HUES64 (cell line): Measurements from ENCODE around the gene SUMO3.

ENCODE experiments used
- H3K27ac ChIP-seq: 2 replicates; pipeline ENCODE4 v1.7.0; 2013; ENCODE audit warnings: low read depth, low read length, inconsistent platforms
- H3K27me3 ChIP-seq: 2 replicates; pipeline ENCODE4 v1.6.1; 2013; ENCODE audit warnings: mild to moderate bottlenecking, low read length; ENCODE audit not compliant: insufficient read depth
- H3K36me3 ChIP-seq: 2 replicates; pipeline ENCODE4 v1.6.1; 2013; ENCODE audit warnings: mild to moderate bottlenecking, low read length; ENCODE audit not compliant: insufficient read depth
- H3K4me1 ChIP-seq: 2 replicates; pipeline ENCODE4 v1.6.1; 2013; ENCODE audit warnings: mild to moderate bottlenecking, low read length, moderate library complexity; ENCODE audit not compliant: insufficient read depth
- H3K4me3 ChIP-seq: 2 replicates; pipeline ENCODE4 v1.5.1; 2013; ENCODE audit warnings: mild to moderate bottlenecking, low read length, moderate library complexity
- H3K9ac ChIP-seq: 2 replicates; pipeline ENCODE4 v1.6.1; 2013; ENCODE audit warnings: mild to moderate bottlenecking, low read depth, low read length
- H3K9me3 ChIP-seq: 2 replicates; pipeline ENCODE4 v1.6.1; 2013; ENCODE audit warnings: low read depth, low read length; ENCODE audit not compliant: insufficient read depth
- WGBS: fragments of 150-250, 120-280 bp; methylation state at CpG from one replicate; pipeline ENCODE4 v1.1.7; 2013; ENCODE audit warnings: missing lambda C conversion rate; 5-methylcytosine and 5-hydroxymethylcytosine counted together

Gene SUMO3

DNA sequence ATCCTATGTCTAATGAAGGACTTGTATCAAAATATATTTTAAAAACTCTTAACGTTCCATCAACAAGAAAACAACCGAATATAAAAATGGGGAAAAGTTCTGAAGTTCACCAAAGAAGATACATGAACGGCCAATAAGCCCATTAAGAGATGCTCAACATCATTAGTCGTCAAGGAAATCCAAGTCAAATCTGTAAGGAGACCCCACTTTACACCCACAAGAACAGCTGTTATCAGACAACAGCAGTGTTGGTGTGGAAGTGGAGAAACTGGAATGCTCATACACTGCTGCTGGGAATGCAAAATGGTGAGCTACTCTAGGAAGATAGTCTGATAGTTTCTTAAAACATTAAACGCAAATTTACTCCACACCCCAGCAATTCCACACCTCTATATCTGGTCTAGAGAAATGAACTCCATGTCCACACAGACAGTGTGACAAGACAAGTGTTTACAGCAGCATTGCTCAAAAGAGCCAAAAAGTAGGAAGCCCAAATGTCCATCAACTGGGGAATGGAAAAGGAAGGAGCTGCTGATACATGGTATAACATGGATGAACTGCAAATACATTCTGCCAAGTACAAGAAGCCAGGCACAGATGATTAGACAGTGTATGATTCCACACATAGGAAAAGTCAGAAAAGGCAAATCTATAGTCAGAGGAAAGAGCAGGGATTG is 34.7 kb downstream of the SUMO3 start:
- Histone ChIP-seq H3K27me3 (no peaks in the 10 kb centered on the region), H3K9me3 (no peaks in the 10 kb centered on the region), H3K4me1 (peaks cover 3% of the 10 kb centered on the region; the same call in 1 of the 2 replicates), H3K36me3 (peaks cover 58% of the 10 kb centered on the region), H3K9ac (no peak overlapping the region), H3K4me3 (no peak overlapping the region), H3K27ac (no peak overlapping the region)
- 86% methylated on average over 5 of the region's 5 CpGs for WGBS

DNA sequence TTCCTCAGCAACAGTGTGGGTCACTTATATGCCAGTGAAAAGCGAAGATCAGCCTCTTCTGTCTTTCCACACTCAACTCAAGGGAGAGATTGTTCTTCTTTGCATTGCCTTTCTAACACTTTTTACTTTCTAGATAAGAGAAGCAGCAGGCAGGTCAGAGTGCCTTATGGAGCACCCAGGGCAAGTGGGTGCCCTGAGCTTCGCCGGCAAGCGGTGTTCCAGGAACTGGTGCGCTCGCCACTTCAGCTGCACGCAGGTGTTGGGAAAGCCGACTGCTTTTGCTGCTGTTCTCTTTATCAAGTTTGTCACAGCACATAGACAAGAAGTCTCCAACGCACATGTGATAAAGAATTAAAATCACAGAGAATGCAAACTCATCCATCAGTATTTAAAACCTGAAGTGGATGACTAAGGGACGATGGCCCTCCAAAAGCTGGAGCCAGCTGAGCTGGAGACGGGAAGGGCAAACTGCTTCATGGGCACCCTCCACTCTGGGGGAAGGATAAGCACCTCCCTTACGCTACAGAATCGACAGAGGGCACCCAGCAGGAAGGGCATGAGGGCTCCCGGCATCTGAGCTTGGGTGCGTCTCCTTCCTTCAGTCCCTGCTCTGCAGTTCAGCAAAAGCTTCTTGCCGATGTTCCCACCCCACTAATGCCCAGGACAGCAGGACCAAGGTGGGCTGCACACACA is 36.9 kb downstream of the SUMO3 start:
- no peak overlapping the region for H3K27ac ChIP-seq
- 95% methylated on average over 16 of the region's 16 CpGs for WGBS
- no peak overlapping the region for H3K9ac ChIP-seq
- no peaks in the 10 kb centered on the region for H3K27me3 ChIP-seq
- H3K4me1 ChIP-seq = peaks cover 3% of the 10 kb centered on the region; the same call in 1 of the 2 replicates
- no peak overlapping the region for H3K4me3 ChIP-seq
- H3K9me3 ChIP-seq = no peaks in the 10 kb centered on the region
- peaks cover 61% of the 10 kb centered on the region for H3K36me3 ChIP-seq

DNA sequence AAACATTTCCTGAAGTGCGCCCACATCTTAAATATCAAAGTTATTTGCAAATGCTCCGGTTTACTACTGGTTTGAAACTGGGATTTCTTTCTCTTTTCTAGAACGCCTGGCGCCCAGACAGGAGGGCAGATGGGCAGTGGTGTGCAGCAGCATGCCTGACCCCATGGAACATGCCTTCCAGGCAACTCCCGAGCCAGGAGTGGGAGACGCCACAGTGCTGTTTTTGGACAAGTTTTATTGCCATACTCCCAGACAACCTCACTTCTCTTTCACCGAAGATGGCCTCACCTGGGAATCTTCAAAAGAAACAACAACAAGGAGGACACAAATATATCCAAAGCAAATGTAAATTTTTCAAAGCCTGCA is 37.7 kb downstream of the SUMO3 start:
- Histone ChIP-seq H3K4me3 (no peak overlapping the region), H3K36me3 (peaks cover 64% of the 10 kb centered on the region), H3K27ac (no peak overlapping the region), H3K9me3 (no peaks in the 10 kb centered on the region), H3K27me3 (no peaks in the 10 kb centered on the region), H3K9ac (no peak overlapping the region), H3K4me1 (peaks cover 3% of the 10 kb centered on the region; the same call in 1 of the 2 replicates)
- 95% methylated on average over 7 of the region's 7 CpGs for WGBS

DNA sequence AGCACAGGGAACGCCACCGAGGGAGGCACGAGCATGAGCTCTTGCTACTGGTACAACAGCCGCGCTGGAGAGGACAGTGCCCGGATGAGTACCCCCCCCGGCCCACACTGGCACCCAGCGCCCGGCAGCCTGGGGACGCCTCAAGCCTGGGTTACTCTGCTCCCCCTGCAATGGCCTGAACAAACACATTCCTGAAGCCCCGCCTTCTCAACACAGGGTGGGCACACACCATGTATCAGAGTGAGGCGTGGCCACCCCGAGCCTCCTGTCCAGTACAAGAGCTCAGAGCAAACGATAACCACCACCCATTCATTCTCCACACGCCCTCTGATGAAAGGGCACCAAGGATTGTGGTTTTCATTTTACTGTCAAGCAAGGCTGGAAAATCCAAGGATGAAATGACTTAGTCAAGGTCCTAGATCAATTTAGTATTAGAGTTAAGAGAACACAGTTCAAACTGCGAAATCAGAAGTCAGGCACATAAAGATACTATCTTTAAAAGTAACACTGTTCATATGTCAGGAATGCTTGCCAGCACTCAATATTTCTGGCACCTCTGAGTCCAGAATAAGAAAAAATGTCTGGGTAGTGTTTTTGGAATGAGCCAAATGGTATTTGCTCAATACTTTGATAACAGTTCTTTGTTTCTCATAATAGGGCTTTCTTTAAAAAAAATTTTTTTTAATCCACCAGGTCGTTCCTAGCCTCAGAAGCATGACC is 38.3 kb downstream of the SUMO3 start:
- Histone ChIP-seq H3K27me3 (no peaks in the 10 kb centered on the region), H3K27ac (no peak overlapping the region), H3K9me3 (no peaks in the 10 kb centered on the region), H3K36me3 (peaks cover 69% of the 10 kb centered on the region), H3K4me1 (peaks cover 3% of the 10 kb centered on the region; the same call in 1 of the 2 replicates), H3K4me3 (no peak overlapping the region), H3K9ac (no peak overlapping the region)
- 95% methylated on average over 17 of the region's 17 CpGs for WGBS

DNA sequence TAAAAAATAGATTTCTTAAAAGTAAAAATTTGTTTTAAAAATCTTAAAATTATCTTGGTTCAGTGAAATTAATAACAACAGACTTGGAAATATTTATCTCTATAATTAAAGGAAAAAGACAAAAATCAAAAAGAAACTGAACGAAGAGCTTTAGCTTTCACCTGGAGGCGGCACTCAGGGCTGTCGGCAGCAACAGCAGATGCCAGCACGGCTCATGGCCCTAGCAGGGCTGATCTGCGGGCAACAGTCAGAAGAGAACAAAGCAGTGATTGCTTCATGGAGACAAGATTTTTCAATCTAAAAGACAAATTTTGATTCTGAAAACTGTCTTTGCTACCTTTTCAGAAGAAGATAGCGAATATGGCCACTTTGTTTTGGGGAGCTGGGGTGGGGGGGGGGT is 38.9 kb downstream of the SUMO3 start:
- 96% methylated on average over 6 of the region's 6 CpGs for WGBS
- Histone ChIP-seq H3K9me3 (no peaks in the 10 kb centered on the region), H3K27me3 (no peaks in the 10 kb centered on the region), H3K36me3 (peaks cover 75% of the 10 kb centered on the region), H3K4me1 (peaks cover 3% of the 10 kb centered on the region; the same call in 1 of the 2 replicates), H3K27ac (no peak overlapping the region), H3K4me3 (no peak overlapping the region), H3K9ac (no peak overlapping the region)

DNA sequence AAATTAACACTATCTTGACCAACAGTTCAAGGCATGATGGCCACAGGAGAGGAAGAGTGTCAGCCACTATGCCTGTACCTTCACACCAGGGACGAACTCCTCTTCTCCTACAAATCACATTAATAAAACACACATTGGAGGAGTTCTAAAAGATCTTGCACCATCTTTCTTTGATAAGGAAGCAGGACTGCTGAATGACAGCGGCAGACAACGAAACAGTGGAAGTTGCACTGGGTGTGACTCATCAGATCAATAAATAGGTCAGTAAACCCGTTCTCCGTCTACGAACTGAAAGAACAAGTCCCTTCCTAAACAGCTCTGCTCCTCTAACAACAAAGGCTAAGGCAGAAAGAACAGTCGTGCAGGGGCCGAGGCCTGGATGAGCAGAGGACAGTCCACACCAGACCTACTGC is 39.4 kb downstream of the SUMO3 start:
- Histone ChIP-seq H3K27me3 (no peaks in the 10 kb centered on the region), H3K4me1 (peaks cover 3% of the 10 kb centered on the region; the same call in 1 of the 2 replicates), H3K9me3 (no peaks in the 10 kb centered on the region), H3K4me3 (no peak overlapping the region), H3K27ac (no peak overlapping the region), H3K9ac (no peak overlapping the region), H3K36me3 (peaks cover 75% of the 10 kb centered on the region)
- WGBS = 92% methylated on average over 8 of the region's 8 CpGs

DNA sequence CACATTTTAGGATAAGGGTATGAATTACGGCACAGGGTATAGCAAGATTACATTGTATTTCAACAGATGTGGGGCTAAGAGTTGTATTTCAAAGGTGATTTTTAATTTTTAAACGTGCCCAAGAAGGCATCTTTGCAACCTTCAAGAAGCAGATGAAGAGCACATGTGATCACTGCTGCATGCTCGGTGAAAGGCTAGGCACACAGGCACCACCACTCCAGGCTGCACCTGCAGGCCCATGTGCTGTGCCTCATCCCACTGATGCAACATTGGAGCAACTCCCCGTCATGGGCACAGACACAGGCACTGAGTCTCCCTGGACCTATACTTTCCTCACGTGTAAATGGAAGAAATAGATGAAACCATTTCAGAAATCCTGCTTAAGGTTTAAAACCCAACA is 39.8 kb downstream of the SUMO3 start:
- Histone ChIP-seq H3K27ac (no peak overlapping the region), H3K36me3 (peaks cover 75% of the 10 kb centered on the region), H3K4me1 (peaks cover 3% of the 10 kb centered on the region; the same call in 1 of the 2 replicates), H3K27me3 (no peaks in the 10 kb centered on the region), H3K4me3 (no peak overlapping the region), H3K9me3 (no peaks in the 10 kb centered on the region), H3K9ac (no peak overlapping the region)
- WGBS = 93% methylated on average over 5 of the region's 5 CpGs

DNA sequence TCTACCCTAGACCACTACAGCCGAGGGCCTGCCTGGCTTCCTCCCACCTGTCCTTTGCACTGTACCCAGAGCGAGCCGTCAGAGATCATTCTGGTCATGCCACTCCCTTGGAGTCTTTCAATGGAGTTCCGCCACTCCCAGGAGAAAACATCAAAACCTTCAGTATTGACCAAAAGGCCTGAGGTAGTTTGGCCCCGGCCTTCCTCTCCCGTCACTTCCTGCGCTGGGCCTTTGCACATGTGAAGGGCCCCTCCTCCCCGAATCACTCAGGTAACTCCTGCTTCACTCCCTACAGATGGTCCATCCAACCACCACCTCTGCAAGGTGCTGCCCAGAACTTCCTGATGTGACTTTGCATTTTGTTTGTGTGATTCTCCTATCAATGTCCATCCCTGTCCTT is 42.9 kb downstream of the SUMO3 start:
- no peaks in the 10 kb centered on the region for H3K9me3 ChIP-seq
- peaks cover 88% of the 10 kb centered on the region for H3K36me3 ChIP-seq
- WGBS = 96% methylated on average over 8 of the region's 8 CpGs
- no peak overlapping the region for H3K9ac ChIP-seq
- no peak overlapping the region for H3K4me3 ChIP-seq
- no peaks in the 10 kb centered on the region for H3K27me3 ChIP-seq
- peaks cover 3% of the 10 kb centered on the region; the same call in 1 of the 2 replicates for H3K4me1 ChIP-seq
- no peak overlapping the region for H3K27ac ChIP-seq

DNA sequence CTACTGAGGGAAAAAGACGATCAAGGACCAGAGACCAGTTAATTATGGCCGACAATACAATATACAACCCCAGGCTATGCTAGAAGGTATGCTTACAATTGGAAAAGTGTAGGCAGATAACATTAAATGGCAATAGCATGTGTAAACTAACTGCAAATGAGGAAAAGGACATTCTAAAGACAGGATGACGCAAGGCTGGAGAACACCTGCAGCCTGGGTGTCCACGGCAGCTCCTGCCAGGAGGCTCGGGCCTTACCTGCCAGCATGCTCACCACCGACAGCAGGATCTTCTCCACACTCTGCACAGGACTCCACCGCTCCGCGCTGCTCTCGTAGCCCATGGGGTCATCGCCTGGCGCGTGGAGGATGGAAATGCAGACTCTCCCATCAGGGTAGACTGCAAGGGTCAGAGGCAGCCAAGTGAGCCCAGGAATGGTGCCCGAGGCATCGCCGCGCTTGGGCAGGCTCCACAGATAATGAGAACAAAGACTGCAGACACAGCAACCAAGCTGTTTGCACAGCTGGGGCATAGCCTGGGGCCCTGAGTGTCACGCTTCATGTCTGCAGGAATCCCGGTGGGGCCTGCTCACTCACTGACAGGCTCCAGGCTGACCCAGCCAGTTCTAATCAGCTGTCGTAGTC is 44.5 kb downstream of the SUMO3 start:
- Histone ChIP-seq H3K27ac (no peak overlapping the region), H3K4me1 (peaks cover 4% of the 10 kb centered on the region; the same call in 1 of the 2 replicates), H3K27me3 (no peaks in the 10 kb centered on the region), H3K9ac (no peak overlapping the region), H3K9me3 (no peaks in the 10 kb centered on the region), H3K36me3 (peaks cover 87% of the 10 kb centered on the region), H3K4me3 (no peak overlapping the region)
- 92% methylated on average over 19 of the region's 20 CpGs for WGBS

DNA sequence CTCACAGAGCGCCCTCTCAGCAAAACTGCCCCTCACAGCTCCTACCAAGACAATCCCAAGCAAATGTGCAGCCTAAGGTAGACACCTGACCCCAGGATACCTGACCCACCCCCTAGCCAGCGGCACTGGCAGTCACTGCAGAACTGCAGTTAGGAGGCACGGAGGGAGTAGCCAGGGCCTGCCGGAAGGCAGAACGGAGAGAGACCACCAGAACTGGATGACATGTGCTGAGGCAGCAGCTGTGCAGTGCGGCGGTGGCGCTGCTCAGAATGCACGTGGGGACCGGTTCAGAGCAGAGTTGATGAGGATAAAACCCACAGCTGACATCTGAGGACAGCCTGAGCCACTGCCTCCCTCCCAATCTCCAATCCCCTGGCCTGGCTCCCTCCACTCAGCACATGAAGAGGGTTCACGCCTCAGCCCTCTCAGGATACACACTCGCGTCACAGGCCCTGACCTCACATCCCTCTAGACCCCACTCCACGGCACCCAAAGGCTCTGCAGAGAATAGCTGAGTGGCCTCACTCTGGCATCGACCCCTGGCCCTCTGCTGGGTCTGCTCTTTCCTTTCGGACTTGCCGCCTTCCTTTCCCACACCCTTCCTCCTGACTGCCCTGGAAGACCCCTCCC is 45.9 kb downstream of the SUMO3 start:
- peaks cover 75% of the 10 kb centered on the region for H3K36me3 ChIP-seq
- no peak overlapping the region for H3K27ac ChIP-seq
- H3K9me3 ChIP-seq = no peaks in the 10 kb centered on the region
- H3K4me1 ChIP-seq = peaks cover 4% of the 10 kb centered on the region; the same call in 1 of the 2 replicates
- WGBS = 94% methylated on average over 17 of the region's 17 CpGs
- no peak overlapping the region for H3K4me3 ChIP-seq
- H3K27me3 ChIP-seq = no peaks in the 10 kb centered on the region
- no peak overlapping the region for H3K9ac ChIP-seq
